NOMO-1 treated with DMSO at 0.1 percent for 48 hours (cell line): ENCODE data around the gene SHC3.

ENCODE experiments used
- DNase-seq: peaks from one replicate; lab custom pipeline; 2025; ENCODE audit not compliant: unreplicated experiment; lab: John Stamatoyannopoulos, UW

The SHC3 gene

DNA sequence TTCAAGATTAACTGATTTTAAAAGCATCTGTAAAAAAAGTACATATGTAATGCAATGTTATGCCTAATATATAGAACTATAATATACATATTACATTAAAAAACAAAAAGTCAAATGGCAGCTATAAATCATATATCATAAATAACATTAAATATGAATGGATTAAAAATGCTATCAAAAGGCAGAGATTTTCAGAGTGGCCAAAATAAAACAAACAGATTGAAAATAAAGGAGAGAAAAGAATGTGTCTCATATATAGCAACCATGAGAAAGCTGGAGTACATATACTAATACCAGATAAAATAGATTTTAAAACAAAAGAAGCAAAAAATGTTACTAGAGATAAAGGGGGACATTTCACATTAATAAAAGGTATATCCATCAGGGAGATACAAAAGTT, 148.8 kb downstream of the SHC3 start:
- no peak for DNase-seq

DNA sequence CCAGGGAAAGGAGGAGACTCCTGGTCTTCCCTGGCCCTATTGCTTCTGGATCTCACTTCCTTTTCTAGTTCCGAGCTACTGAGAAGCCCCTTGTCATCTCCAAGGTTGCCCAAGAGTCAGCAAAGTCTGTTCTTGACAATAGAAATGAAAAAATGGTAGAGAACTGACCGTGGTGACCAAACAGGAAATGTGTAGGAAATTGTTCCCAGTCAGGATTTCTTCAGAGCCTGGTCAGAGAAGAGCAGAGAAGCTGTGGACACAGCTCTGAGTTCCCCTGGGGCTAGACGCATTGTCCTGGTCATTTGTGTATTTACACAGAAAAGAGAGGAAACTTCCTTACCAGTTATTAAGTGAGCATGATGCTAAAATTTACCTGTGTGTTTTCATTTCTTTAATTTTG, 151.7 kb downstream of the SHC3 start:
- peak; percentile 6 for DNase-seq

DNA sequence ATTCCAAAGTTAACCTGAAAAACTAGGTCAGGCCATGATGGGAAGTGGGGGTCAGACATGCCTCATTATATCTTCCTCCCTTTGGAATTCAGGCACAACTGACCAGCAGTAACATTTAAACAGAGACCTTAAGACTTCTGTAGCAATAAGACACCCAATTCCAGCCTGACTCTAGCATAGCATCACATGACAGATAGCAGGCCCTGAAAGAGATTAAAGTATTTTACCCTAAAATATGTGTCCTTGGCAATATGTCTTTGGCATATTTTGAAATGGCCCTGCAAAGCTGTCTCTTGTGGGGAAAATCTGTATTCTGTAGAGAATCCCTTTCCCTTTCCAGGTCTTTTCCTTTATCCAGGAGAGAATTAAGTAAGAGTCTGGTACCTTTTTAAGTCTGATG, 153.1 kb downstream of the SHC3 start:
- no peak for DNase-seq

DNA sequence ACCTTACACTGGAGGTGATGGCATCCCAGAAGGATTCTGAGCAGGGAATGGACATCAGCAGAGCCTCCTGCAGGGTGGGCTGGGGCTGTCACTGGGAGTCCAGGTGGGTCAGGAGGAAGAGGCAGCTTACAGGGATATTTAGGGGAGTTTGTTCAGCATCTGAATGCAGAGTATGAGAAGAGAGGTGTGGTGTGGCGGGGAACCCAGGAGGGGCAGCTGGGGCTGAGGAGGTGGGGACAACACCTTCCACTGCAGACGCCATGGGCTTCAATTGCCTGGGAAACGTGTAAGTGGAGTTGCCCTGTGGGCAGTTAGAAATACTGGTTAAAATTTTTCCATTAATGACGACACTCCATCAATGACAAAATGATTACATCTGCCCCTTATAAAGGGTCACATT, 153.9 kb downstream of the SHC3 start:
- no peak for DNase-seq

DNA sequence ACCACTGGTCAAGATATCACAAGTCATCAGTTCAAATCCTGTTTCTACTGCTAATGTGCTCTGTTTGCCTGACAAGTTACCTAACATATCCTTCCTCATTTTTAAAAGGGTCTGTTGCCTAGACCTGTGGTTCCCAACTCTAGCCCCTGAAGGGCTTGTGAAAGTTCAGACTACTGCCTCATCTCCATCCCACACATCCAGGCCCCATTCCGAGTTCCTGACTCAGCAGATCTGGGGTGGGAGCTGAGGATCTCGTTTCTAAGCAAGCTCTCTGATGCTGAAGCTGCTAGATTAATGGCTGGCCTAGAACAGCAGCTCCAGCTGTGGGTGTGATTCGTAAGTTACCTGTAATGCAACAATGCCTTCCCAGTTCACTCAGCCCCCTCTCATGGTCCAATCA, 154.9 kb downstream of the SHC3 start:
- peak; percentile 4 for DNase-seq

DNA sequence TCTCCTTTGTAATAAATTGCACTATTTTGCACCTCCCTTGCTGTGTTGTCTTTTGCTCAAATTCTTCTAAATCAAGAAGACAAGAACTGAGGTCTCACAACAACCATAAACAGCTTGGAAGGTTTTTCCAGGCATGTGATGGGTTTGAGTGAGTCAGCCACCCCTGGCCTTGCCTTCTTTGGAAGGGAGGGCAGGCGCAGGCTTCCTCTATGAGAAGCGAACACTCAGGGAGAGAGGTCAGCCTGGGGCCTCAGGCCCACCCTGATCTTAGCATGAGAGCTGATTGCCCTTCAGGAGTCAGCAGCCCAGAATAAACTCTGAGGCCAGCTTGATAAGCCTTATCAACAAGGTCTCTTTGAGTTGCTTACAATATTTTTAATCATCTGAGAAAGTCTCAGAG, 155.7 kb downstream of the SHC3 start:
- no peak for DNase-seq

DNA sequence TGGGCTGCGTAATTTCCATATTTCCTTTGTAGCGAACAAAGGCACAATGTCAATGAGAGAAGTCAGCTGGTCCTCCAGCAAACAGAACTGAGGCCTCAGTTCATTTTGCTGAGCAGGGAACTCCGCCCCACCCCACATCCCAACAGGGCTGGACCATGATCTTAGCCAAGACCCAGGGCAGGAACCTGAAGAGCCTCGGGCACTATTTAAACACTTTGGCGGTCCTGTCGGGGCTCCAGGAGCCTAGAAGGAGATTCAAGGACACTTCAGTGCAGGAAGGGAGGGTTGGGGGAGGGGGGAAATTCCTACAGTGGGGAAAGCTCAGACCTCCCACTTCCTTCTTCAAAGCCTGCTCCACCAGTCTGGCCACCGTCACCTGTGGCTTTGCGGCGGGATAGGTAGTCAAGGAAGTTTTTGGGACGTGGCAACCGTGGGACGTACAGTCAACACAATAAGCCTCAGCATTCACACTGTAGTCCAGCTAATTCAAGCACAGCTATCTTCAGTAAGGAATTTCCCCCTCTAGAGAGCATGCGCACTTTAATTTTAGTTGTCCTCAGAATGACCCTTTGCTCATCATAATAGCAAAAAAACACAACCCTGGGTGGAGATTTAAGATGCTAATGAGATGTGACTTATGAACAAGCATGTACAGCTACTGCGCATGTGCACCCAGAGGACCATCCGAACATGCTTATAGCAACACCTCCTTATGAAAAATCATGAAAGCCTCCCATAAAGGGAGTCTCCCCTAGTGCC, 156.4 kb downstream of the SHC3 start:
- no peak for DNase-seq

DNA sequence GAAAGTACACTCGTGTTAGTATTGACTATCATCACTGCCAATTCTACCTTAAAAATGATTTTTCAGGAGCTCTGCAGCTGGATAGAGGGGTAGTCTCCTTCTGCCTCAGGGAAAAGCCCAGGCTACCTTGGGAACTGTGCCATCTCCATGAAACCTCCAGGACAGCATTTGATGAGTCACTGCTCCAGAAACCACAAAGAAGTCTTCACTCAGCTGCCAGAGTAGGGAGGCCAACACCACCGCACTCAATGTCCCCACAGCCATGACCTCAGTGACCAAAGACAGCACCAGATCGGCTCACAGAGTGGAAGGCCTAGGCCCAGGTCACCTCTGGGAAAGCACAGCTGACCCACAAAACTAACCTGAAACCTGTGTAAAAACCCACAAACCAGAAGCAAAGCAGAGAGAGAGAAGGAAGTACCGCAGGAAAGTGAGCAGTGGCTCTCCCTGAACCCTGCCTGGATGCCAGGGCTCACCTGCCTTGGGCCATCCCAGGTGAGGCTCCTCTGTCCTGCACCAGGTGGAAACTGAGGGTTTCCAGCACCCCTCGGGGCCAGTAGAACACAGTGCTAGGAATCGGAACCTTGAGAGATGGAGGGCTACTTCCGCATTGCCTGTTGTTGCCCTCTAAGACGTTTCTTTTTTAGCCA, 157.3 kb downstream of the SHC3 start:
- no peak for DNase-seq

DNA sequence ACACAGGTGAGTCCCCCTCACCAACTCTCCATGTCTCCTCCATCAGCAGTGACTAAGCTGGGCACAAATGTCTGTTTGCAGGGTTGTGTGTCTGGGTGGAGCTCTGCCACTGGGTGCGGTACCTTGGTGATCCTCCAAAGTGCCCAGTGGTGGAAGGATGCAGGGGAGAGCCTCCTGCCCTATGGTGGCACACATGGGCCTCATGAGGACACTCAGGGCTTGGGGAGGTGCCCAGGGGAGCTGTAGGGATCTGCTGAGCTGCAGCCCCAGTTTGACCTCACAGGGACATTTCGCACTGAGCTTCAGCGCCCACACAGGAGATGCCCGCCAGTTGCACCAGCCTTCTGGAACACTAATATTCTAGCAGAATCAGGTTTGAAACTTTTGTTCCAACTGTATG, 157.9 kb downstream of the SHC3 start:
- no peak for DNase-seq

DNA sequence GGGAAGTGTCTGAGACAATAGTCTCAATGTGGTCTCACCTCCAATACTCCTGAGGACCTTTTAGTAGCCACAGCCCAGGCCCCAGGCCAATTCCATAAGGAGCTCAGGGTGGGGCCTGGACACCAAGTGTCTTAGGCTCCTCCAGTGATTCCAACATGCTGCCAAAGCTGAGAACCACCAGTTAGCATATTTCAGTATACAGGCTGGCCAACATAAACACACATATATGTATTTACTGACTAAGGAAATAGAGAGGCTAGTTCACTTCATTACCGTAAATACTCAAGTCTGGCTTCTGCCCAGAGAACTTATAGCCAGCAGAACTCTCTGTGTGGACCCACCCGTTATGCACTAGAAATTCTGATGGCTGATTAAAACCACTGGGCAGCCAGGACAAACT, 163.3 kb downstream of the SHC3 start:
- DNase-seq, result no peak

DNA sequence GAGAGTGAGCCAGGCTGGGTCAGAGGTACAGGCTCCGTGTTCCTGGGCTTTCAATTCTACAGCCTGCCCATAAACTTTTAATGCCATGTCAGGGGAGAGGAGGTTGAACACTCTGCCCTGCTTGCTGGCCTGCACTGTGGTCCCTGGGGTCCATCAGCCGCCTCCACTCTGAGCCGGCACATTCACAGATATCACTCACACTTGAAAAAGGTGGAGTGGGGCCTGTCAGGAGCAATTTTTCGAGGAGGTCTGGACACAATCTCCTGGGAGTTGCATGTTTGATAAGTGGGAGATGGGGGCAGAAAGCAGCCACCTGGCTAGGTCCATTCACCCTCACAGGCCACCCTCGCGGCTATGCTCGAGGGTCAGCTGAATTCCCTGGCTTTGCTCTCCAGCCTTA, 164.5 kb downstream of the SHC3 start:
- DNase-seq, result no peak

DNA sequence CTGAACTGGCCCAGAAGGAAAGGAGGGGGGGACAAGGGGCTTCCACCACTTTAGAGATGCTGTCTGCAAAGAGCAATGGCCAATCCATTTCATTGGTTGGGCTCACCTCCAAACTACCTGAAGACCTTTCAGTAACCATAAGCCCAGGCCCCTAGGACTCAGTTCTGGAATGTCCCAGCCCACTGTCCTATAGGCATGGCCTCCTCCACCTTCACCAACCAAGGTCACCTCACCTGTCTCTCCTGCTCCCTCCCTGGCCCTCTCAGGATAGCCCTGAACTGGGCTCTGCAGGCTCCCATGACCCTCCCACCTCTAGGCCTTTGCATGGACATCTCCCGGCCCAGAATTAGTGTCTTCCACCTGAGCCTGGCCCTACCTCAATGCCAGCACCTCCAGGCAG, 165.0 kb downstream of the SHC3 start:
- no peak for DNase-seq

DNA sequence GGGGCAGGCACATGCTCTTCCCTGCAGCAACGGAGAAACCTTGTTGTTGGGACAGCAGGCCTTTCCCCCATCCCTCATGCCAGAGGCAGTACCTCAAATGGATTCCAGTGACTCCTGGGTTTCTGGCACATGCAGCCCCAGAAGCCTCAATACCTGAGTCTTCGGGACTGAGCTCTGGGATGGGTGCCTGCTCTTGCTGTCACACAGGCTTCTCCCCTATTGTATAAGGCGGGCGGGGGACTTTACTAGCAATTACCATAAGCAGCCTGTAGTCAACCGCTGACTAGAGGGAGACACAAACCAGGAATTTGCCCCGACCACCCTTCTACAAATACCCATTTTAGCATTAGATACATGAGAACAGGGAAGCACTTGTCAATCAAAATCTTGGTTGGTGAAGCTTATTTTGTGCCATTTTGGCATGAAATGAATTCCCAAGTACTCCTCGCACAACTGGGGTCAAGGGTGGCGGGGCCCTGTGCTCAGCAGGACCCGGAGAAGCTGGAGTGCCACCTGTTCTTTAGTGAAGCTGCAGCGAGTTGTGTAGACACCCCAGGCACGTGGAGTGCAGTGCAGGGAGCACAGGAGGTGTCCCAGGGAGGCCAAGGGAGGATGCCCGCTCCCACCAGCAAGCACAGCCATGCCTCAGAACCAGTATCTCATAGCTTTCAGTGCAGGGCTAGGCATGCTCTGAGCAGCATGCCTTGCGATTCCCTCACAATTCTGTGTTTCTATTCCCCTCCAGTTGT, 166.2 kb downstream of the SHC3 start:
- no peak for DNase-seq

DNA sequence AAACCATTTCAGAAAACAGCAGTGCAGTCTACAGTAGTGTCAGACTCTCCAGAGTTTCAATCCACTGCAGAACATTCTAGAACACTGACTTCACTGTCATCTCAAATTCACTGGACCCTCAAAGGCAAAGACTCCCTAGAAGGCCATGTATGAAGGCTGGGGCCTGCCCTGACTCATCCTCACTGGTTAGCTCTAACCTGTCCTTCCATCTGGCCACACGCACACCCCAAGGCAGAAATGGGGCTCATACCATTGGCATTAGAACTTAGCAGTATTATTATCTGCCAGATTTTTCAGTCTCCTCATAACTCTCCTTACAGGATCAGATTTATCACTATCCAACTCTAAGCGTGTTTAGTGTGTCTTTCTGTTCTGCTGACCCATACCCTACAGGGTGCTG, 166.9 kb downstream of the SHC3 start:
- no peak for DNase-seq

DNA sequence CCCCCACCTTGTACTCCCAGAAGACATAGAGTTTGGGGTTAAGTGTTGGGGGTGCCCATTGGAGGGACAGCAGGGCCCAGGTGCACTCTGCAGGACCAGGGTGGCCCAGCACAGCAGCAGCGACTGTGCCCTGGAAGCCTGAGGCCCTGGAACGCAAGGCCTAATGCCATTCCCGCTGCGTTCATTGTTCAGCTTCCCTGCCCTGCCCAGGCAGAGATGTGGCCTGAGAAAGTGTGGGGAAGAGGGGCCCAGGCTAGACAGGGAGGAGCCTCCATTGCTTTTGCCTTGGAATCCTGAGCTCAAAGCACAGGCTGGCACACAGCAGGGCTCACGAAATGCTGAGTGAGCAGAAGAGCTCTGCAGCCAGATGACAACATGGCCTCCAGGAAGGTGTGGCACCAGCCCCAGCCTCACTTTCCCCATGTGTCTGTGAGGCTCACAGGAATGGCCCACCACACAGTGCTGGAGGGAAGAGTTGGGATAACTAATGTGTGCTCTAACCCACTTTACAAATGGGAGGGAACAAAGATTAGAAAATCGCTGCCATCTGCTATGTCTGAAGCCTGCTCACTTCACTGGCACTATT, 168.0 kb downstream of the SHC3 start:
- no peak for DNase-seq

DNA sequence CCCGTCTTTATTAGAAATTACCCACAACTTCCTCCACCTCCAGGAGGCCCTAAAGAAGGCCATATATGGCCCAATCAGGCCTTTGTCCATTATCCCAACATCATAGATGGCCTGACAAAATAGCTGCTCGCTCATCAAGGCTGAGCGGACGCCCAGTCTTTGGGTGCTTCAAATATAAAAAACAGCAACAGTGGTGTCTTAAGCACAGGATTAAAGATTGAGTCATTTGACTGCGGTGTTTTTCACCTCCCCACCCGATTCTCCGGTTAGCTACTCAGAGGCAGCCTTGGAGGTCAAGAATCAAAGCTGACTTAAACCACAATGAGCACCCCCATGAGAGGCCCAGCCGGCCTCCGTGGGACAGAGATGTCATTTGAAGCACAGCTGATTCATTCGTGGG, 168.6 kb downstream of the SHC3 start:
- DNase-seq, result no peak

DNA sequence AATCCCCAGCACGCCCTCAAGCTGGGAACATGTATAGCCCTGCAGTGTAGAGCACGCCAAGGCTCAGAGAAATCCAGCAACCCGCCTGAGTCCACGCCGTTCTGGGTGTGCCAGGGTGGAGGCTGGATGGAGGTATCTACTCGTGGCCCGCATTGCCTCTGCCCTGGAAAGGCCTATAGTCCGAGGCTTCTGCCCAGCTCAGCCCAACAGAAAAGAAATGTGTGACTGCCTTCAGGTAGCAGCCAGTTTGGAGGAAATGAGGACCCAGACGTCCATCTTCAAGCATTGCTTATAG, 169.1 kb downstream of the SHC3 start:
- no peak for DNase-seq

DNA sequence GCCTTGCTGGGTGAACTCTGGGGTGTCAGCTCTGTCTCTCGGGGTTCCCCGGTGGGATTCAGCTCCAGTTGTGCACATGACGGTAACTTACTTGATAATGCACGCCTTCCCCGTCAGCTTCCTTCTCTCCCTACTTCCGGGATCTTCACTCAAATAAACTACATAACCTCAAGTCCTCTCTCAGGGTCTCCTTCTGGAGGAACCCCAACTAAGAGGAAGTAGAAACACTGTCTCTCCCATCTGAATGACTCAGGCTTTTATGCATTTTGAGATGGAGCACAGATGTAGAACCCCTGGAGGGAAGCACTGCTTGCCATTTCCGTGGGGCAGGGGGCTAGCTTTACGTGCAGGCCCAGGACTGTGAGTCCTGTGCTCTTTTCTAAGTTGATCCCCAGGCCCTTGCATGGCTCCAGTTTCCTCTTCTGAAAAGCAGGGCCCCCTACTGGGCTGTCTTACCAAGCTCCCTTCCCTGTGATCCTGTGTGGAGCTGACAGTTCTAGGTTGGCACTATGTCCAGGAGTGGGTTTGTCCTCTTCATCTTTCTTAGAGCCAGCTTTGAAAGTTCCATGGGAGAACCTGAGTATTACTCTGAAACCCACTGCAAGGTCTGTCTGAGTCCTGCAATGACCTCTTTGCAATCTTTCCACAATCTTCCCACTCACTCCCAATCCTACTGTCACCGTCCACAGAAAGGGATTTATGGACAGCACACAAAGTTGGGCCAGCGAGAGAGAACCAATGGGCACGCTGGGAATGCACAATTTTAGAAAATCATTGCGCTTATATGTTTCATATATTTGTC, 169.7 kb downstream of the SHC3 start:
- peak; percentile 46 for DNase-seq

DNA sequence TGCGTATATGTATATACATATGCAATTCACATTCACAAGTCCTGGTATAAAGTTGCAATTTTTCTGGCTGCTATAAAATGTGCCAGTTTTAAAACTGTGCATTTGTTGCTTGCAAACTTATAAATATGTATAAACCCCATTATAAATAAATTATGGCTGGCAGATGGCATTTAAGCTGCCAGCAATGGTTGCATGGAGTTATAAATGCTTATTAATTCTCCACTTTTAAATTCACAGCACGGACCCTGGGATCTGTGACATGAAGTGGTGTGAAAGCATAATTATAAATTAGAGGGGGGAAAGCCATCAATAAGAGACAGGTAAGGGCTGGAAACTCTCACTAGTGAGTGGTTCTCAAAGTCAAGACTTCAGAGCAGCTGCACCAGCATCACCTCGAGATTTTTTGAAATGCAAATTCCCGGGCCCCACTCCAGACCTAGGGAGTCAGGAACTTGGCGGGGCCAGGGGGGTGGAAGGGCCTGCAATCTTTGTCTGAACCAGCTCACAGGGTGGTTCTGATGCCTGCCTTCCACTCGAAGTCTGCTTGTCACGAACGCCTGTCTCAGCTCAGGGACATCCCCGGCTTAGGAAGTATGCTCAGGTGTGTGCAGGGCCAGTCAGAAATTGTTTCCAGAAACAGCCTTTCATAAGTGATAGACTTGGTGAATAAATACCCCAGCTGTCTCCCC, 170.4 kb downstream of the SHC3 start:
- no peak for DNase-seq
